ENCODE measurements around the gene CBX4. TPM values are rescaled to one million over a fixed set of nuclear protein-coding genes. Genes with fewer than 3 reads are reported as not detected.

CBX4 gene
- total and polyA plus RNA-seq, 10 of the 15 experiments (the other 5 are each of a cell fraction or from before 2014, with no cell fraction given) = 0.69 to 24.6 (median 4.2) TPM

DNA sequence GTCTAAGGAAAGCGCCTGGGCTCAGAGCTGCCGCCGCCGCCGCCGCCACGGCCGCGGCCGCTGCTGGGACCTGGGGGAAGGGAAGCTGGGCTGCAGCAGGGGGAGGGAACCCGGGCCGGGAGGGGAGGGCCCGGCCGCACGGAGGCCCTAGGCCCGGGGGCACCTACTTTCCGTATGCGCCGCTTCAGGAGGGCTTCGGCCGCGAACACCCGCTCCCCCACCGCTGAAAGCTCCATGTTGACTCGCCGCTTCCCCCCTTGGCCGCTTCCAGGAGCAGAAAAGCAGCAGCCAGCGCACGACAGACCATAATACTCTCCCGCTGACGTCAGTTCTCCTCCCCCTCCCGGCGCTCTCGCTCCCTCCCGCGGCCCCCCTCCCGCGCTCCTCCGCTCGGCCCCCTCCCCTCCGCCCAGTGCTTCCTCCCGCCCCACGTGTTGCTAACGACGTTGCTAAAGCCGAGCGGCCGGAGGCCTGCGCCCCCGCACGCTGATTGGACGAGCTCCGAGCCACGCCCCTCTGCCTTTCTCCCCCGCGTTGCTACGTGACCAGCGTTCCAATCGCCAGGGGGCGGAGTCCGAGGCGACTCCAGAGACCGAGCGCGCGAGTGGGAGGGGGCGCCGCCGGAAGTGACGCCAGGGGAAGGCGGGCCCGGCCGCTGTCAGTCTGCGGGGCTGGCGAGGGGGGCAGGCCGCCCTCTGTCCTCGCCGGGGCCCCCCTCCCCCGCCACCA is 42.3 kb downstream of the CBX4 start, which contains the start of gene CBX8:
Gene CBX8 (minus strand): TSS at position 315 of the 729 bp plus-strand sequence. CDS start 79 bp downstream, at position 236.
- Histone ChIP-seq H3K9ac (ENCODE audit: control insufficient read depth, insufficient read depth, low read length) (peak within 1 kb of the TSS; percentile 71), H3K36me3 (ENCODE audit: control insufficient read depth in 2 of 2, insufficient read depth in 2 of 2, low read length in 1 of 2) (peaks cover 2 to 3% of the 10 kb centered on the region in 2 experiments; a peak in 2 of 4 replicates), H4K20me1 (ENCODE audit: control insufficient read depth, insufficient read depth) (no peaks in the 10 kb centered on the region), H3K4me1 (ENCODE audit: control insufficient read depth, insufficient read depth, low read length) (peaks cover 29% of the 10 kb centered on the region), H3K27me3 (replicated peaks in 1 of 2; ENCODE audit: control insufficient read depth in 2 of 2, insufficient read depth in 2 of 2, low read length in 1 of 2) (peaks cover 16 to 36% of the 10 kb centered on the region in 2 experiments), H3K4me3 (peak within 1 kb of the TSS; percentile 83), H3K79me2 (ENCODE audit: control insufficient read depth, insufficient read depth, low read length) (no peaks in the 10 kb centered on the region), H3K27ac (ENCODE audit: control insufficient read depth, insufficient read depth) (peak within 1 kb of the TSS; percentile 64), H3K9me3 (replicated peaks; ENCODE audit: control insufficient read depth, insufficient read depth, low read length) (no peaks in the 10 kb centered on the region; the same call in 2 of the 3 replicates), H2AFZ (ENCODE audit: control insufficient read depth, low read depth, low read length) (peak within 1 kb of the TSS; percentile 89), H3K4me2 (ENCODE audit: control insufficient read depth, insufficient read depth) (peak within 1 kb of the TSS; percentile 92)
- ChIA-PET SMC1A (ENCODE audit: uncharacterized antibody, unreplicated experiment) (interaction anchor here (0.8 to 1.5 kb wide), 6 partner anchors 9 to 118 kb away, joined by 3 to 12 read pairs (median 3); partner anchors contain the start of gene CBX2), POLR2A (interaction anchor here (0.5 to 1.8 kb wide), 16 partner anchors 12 to 1141 kb away, joined by 3 to 15 read pairs (median 4); partner anchors contain the start of gene CBX4), CTCF (interaction anchor here (0.8 to 1.8 kb wide), 7 partner anchors 12 to 188 kb away, joined by 3 to 8 read pairs (median 6); no protein-coding TSS in a partner anchor), RAD21 (ENCODE audit: unreplicated experiment) (interaction anchor here (0.7 to 1.4 kb wide), 16 partner anchors 9 to 197 kb away, joined by 3 to 22 read pairs (median 4); partner anchors contain the start of gene CBX4)
- in situ Hi-C loops (cut with MboI) = no loop called here
- BruUV-seq (replicated peaks) = no TSS peak
- WGBS (ENCODE audit: insufficient coverage, insufficient replicate concordance, low lambda C conversion rate, missing lambda C conversion rate) = 0% methylated on average over 38 of the region's 79 CpGs
- ATAC-seq = peak; percentile 91
- intact Hi-C loops (cut with micrococcal nuclease; ENCODE audit: unreplicated experiment) = no loop called here
- DNase-seq (ENCODE audit: low read depth, low spot score) = peak; percentile 94
- peak; percentile 89 for FAIRE-seq
- TF ChIP-seq, protein P1, sequence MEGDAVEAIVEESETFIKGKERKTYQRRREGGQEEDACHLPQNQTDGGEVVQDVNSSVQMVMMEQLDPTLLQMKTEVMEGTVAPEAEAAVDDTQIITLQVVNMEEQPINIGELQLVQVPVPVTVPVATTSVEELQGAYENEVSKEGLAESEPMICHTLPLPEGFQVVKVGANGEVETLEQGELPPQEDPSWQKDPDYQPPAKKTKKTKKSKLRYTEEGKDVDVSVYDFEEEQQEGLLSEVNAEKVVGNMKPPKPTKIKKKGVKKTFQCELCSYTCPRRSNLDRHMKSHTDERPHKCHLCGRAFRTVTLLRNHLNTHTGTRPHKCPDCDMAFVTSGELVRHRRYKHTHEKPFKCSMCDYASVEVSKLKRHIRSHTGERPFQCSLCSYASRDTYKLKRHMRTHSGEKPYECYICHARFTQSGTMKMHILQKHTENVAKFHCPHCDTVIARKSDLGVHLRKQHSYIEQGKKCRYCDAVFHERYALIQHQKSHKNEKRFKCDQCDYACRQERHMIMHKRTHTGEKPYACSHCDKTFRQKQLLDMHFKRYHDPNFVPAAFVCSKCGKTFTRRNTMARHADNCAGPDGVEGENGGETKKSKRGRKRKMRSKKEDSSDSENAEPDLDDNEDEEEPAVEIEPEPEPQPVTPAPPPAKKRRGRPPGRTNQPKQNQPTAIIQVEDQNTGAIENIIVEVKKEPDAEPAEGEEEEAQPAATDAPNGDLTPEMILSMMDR (IDR thresholded peaks at IDR 0.05 in 2 of 3, conservative IDR thresholded peaks at IDR 0.05 in 1 of 3; ENCODE audit: control insufficient read depth in 2 of 3, extremely low read depth in 1 of 3, insufficient read depth in 1 of 3, low read depth in 3 of 3, low read length in 3 of 3) = peak in 1 of 3 experiments; percentile 11; a peak in 1 of 6 replicates
- TF ChIP-seq HDGF (IDR thresholded peaks at IDR 0.05) (peak; percentile 90), POLR2AphosphoS5 (IDR thresholded peaks at IDR 0.05; ENCODE audit: low read length) (peak; percentile 50; the same call in 1 of the 2 replicates), FOXM1 (IDR thresholded peaks at IDR 0.05; ENCODE audit: low read depth, low read length) (no peak), WRNIP1 (IDR thresholded peaks at IDR 0.05; ENCODE audit: borderline replicate concordance, low read depth, low read length) (no peak), SUPT20H (IDR thresholded peaks at IDR 0.05; ENCODE audit: borderline replicate concordance, control insufficient read depth, low read depth, low read length) (no peak), ZSCAN29 (IDR thresholded peaks at IDR 0.05) (no peak), NBN (IDR thresholded peaks at IDR 0.05) (peak; percentile 70; the same call in 1 of the 2 replicates), TCF7 (IDR thresholded peaks at IDR 0.05; ENCODE audit: borderline replicate concordance) (no peak), RAD51 (IDR thresholded peaks at IDR 0.05) (peak; percentile 53; the same call in 1 of the 2 replicates), RELA (IDR thresholded peaks at IDR 0.05; ENCODE audit: borderline replicate concordance, partially characterized antibody) (peak; percentile 16), EED (IDR thresholded peaks at IDR 0.05; ENCODE audit: low read depth) (no peak), EZH2 (IDR thresholded peaks at IDR 0.05; ENCODE audit: borderline replicate concordance, control insufficient read depth, low read depth, low read length) (no peak), CHD4 (IDR thresholded peaks at IDR 0.05) (no peak), GABPA (IDR thresholded peaks at IDR 0.05; ENCODE audit: low read depth) (peak; percentile 86)
- TF ChIP-seq, protein P2, sequence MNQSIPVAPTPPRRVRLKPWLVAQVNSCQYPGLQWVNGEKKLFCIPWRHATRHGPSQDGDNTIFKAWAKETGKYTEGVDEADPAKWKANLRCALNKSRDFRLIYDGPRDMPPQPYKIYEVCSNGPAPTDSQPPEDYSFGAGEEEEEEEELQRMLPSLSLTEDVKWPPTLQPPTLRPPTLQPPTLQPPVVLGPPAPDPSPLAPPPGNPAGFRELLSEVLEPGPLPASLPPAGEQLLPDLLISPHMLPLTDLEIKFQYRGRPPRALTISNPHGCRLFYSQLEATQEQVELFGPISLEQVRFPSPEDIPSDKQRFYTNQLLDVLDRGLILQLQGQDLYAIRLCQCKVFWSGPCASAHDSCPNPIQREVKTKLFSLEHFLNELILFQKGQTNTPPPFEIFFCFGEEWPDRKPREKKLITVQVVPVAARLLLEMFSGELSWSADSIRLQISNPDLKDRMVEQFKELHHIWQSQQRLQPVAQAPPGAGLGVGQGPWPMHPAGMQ (IDR thresholded peaks at IDR 0.05; ENCODE audit: borderline replicate concordance) = no peak
- TF ChIP-seq, protein P3, sequence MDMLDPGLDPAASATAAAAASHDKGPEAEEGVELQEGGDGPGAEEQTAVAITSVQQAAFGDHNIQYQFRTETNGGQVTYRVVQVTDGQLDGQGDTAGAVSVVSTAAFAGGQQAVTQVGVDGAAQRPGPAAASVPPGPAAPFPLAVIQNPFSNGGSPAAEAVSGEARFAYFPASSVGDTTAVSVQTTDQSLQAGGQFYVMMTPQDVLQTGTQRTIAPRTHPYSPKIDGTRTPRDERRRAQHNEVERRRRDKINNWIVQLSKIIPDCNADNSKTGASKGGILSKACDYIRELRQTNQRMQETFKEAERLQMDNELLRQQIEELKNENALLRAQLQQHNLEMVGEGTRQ (IDR thresholded peaks at IDR 0.05; ENCODE audit: borderline replicate concordance, low read depth, low read length) = peak; percentile 51
- TF ChIP-seq, protein P4, sequence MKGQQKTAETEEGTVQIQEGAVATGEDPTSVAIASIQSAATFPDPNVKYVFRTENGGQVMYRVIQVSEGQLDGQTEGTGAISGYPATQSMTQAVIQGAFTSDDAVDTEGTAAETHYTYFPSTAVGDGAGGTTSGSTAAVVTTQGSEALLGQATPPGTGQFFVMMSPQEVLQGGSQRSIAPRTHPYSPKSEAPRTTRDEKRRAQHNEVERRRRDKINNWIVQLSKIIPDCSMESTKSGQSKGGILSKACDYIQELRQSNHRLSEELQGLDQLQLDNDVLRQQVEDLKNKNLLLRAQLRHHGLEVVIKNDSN (IDR thresholded peaks at IDR 0.05; ENCODE audit: borderline replicate concordance, extremely low read length, insufficient read depth, low read depth, low read length) = peak; percentile 77
